Transverse colon (tissue), 3 donors: ENCODE data around the gene PPARA.

Experiments
- POLR2A ChIP-seq: fragments of 450-650 bp; IDR thresholded peaks from one replicate; pipeline ENCODE4 v1.6.1; 2016; ENCODE audit warnings: antibody characterized with exemption, mild to moderate bottlenecking, moderate library complexity
- TF ChIP-seq, protein P1 (sequence below), 5 experiments: fragments of 200-600 bp in 3 of 5; fragments of 450-650 bp in 2 of 5; sonication (generic) in 3 of 5; IDR thresholded peaks; 1 replicate in 2 of 5; 2 replicates in 3 of 5; pipeline ENCODE4 v1.5.1; 2016 to 2017; ENCODE audit warnings: antibody characterized with exemption in 5 of 5, inconsistent platforms in 3 of 5, mild to moderate bottlenecking in 2 of 5, moderate library complexity in 1 of 5

GRCh38 chr22:46169628-46170027, 19.3 kb downstream of the PPARA start:
- TF ChIP-seq, protein P1, sequence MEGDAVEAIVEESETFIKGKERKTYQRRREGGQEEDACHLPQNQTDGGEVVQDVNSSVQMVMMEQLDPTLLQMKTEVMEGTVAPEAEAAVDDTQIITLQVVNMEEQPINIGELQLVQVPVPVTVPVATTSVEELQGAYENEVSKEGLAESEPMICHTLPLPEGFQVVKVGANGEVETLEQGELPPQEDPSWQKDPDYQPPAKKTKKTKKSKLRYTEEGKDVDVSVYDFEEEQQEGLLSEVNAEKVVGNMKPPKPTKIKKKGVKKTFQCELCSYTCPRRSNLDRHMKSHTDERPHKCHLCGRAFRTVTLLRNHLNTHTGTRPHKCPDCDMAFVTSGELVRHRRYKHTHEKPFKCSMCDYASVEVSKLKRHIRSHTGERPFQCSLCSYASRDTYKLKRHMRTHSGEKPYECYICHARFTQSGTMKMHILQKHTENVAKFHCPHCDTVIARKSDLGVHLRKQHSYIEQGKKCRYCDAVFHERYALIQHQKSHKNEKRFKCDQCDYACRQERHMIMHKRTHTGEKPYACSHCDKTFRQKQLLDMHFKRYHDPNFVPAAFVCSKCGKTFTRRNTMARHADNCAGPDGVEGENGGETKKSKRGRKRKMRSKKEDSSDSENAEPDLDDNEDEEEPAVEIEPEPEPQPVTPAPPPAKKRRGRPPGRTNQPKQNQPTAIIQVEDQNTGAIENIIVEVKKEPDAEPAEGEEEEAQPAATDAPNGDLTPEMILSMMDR (IDR thresholded peaks at IDR 0.05), result no peak
- TF ChIP-seq POLR2A, result no peak
